ENCODE data around the gene ADGRB3.
A peak's percentile ranks its signal among the peaks of the same experiment; 100 is the strongest.
"Not testable (repeated sequence)": the region's sequence is repeated elsewhere in the genome, so short reads cannot be mapped to it uniquely, and the experiment has no call there.

ADGRB3 gene

GRCh38 chr6:68973066-68973465 lies 338.0 kb downstream of the ADGRB3 start:
- DNase-seq: peak; percentile 29

GRCh38 chr6:68975064-68975463 lies 340.0 kb downstream of the ADGRB3 start:
- DNase-seq: no peak

- no peak for DNase-seq
Measured at GRCh38 chr6:68975816-68976215, 340.7 kb downstream of the ADGRB3 start.

GRCh38 chr6:68976260-68976659 lies 341.2 kb downstream of the ADGRB3 start:
- no peak for DNase-seq

GRCh38 chr6:68978411-68978810 lies 343.3 kb downstream of the ADGRB3 start:
- DNase-seq: no peak

GRCh38 chr6:68981668-68982067 lies 346.6 kb downstream of the ADGRB3 start:
- DNase-seq: not testable (repeated sequence)

- no peak for DNase-seq
Measured at GRCh38 chr6:68988698-68989097, 353.6 kb downstream of the ADGRB3 start.

- DNase-seq: no peak
Measured at GRCh38 chr6:68990317-68990716, 355.2 kb downstream of the ADGRB3 start.

- no peak for DNase-seq
Measured at GRCh38 chr6:68993911-68994310, 358.8 kb downstream of the ADGRB3 start.

GRCh38 chr6:68994521-68994920 lies 359.4 kb downstream of the ADGRB3 start:
- no peak for DNase-seq

- no peak for DNase-seq
Measured at GRCh38 chr6:69005199-69005598, 370.1 kb downstream of the ADGRB3 start.

- DNase-seq: no peak
Measured at GRCh38 chr6:69007781-69008180, 372.7 kb downstream of the ADGRB3 start.

- DNase-seq: no peak
Measured at GRCh38 chr6:69012211-69012610, 377.1 kb downstream of the ADGRB3 start.

- no peak for DNase-seq
Measured at GRCh38 chr6:69012876-69013275, 377.8 kb downstream of the ADGRB3 start.

- DNase-seq: no peak
Measured at GRCh38 chr6:69018906-69019305, 383.8 kb downstream of the ADGRB3 start.

GRCh38 chr6:69019832-69020231 lies 384.8 kb downstream of the ADGRB3 start:
- no peak for DNase-seq

- DNase-seq: no peak
Measured at GRCh38 chr6:69022993-69023392, 387.9 kb downstream of the ADGRB3 start.

- peak; percentile 86 for DNase-seq
Measured at GRCh38 chr6:69026243-69026642, 391.2 kb downstream of the ADGRB3 start.

GRCh38 chr6:69026715-69027114 lies 391.6 kb downstream of the ADGRB3 start:
- no peak for DNase-seq

GRCh38 chr6:69027861-69028260 lies 392.8 kb downstream of the ADGRB3 start:
- no peak for DNase-seq

GRCh38 chr6:69038841-69039240 lies 403.8 kb downstream of the ADGRB3 start:
- DNase-seq: no peak

- no peak for DNase-seq
Measured at GRCh38 chr6:69042297-69042696, 407.2 kb downstream of the ADGRB3 start.

GRCh38 chr6:69044534-69044933 lies 409.5 kb downstream of the ADGRB3 start:
- DNase-seq: no peak

- DNase-seq: no peak
Measured at GRCh38 chr6:69059413-69059812, 424.3 kb downstream of the ADGRB3 start.

- DNase-seq: no peak
Measured at GRCh38 chr6:69061066-69061465, 426.0 kb downstream of the ADGRB3 start.

GRCh38 chr6:69063401-69063800 lies 428.3 kb downstream of the ADGRB3 start:
- DNase-seq: no peak
